GM20000 (cell line): ENCODE results near the gene OSBPL8.
"Not testable (repeated sequence)": the region's sequence is repeated elsewhere in the genome, so short reads cannot be mapped to it uniquely, and the experiment has no call there.

Source experiments
- DNase-seq: peaks from one replicate; pipeline ENCODE4 v3.0.0; 2012; ENCODE audit warnings: low spot score
- CTCF ChIP-seq: IDR thresholded peaks from 2 replicates; pipeline ENCODE4 v1.5.1; 2012; ENCODE audit warnings: mild to moderate bottlenecking, control low read depth; ENCODE audit errors: extremely low read depth, missing control alignments

Gene OSBPL8

GRCh38 chr12:76329606-76330005 is 230.0 kb downstream of the OSBPL8 start:
- no peak for DNase-seq
- no peak for TF ChIP-seq CTCF

- TF ChIP-seq CTCF = no peak
- DNase-seq = no peak
Measured at GRCh38 chr12:76329159-76329558, 230.4 kb downstream of the OSBPL8 start.

GRCh38 chr12:76319595-76320319 is 239.8 kb downstream of the OSBPL8 start:
- not testable (repeated sequence) for DNase-seq

- TF ChIP-seq CTCF = no peak
- no peak for DNase-seq
Measured at GRCh38 chr12:76318773-76319594, 240.6 kb downstream of the OSBPL8 start.

- TF ChIP-seq CTCF = no peak
- DNase-seq = no peak
Measured at GRCh38 chr12:76317976-76318375, 241.6 kb downstream of the OSBPL8 start.

GRCh38 chr12:76316468-76316867 is 243.1 kb downstream of the OSBPL8 start:
- DNase-seq = no peak
- TF ChIP-seq CTCF = no peak

- DNase-seq = no peak
- TF ChIP-seq CTCF = no peak
Measured at GRCh38 chr12:76313299-76313698, 246.3 kb downstream of the OSBPL8 start.
